Stimulated activated CD4-positive, alpha-beta T cell treated with anti-CD3 and anti-CD28 coated beads, Interleukin-15, amount 100 ng/mL, for 24 hours (primary cell): ENCODE results near the gene ZBTB32.

Experiments used
- DNase-seq: peaks from one replicate; pipeline ENCODE4 v3.0.0-alpha.2; 2020

ZBTB32 gene

DNA sequence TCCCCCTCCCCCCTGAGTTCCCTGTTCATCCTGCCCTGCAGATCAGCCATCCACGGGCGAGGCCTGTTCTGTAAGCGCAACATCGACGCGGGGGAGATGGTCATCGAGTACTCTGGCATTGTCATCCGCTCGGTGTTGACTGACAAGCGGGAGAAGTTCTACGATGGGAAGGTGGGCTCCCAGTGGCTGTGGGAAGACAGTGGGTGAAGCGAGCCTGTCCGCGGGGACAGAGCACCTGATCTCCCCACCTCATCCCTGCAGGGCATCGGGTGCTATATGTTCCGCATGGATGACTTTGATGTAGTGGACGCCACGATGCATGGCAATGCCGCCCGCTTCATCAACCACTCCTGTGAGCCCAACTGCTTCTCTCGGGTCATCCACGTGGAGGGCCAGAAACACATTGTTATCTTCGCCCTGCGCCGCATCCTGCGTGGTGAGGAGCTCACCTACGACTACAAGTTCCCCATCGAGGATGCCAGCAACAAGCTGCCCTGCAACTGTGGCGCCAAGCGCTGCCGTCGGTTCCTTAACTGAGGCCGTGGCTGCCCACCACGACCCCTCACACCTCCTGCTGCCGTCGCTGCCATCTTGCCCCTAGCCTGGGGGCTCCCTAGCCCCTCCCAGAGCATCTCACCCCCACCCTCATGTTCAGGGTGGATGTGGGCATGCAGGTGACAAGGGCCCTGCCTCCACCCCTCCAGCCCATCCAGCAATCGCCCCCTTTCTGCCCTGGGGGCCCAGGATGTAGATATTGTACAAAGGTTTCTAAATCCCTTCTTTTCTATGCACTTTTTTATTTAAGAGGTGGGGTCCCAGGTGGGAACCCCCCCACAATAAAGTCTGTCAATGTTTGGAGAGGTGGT, 33.9 kb downstream of the ZBTB32 start:
- no peak for DNase-seq

DNA sequence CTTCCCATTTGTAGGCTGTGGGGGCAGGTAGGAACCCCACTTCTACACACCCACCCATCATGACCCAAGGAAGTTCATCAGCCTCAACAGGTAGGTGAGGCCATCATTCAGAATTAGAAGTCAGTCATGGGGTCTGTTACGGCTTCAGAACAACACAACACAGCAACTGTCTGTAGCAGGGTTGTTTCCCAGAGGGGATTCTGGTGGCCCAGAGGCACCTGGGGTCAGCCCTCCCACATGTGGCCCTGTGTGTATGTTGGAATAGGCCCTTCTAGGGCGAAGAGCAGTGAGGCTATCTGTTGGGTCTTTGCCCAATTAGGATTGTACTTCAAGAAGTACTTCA, 34.5 kb downstream of the ZBTB32 start:
- DNase-seq: no peak

DNA sequence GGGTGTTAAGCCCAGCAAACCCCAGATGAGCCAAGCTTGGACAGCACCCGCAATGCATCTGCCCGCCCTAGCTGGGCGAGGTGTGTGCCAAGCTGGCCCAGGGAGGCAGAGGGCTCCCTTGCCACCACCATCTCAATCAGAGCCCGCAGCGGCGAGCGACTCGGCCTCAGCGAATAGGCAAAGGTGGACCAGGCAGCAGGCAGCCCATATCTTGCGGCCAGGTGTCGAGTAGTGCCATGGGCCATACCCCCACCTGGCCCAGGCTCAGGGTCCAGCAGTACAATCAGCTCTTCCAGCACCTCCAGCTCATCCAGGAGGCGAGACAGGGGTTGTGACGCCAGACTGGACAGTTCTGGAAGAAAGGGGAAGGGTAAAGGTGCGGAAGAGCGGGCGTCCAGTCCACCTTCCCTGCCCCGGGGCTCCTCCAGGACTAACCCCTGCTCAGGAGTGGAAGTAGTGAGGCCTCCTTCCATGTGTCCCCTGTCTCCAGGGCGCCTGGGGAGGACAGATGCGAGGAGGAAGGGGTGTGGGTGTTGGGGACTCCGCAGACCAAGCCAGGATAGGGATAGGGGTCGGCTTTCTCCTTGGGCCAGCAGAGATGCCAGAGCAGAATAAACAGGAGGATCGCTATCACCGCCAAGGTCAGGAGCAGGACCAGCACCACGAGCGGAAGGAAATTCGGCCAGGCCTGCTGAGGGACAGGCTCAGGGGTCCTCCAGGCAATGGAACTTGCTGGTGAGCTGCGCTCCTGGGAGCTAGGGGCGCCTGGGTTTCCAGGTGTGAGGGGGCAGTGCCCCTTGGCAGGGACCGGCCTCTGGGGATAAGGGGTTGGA, 35.1 kb downstream of the ZBTB32 start:
- DNase-seq: no peak

DNA sequence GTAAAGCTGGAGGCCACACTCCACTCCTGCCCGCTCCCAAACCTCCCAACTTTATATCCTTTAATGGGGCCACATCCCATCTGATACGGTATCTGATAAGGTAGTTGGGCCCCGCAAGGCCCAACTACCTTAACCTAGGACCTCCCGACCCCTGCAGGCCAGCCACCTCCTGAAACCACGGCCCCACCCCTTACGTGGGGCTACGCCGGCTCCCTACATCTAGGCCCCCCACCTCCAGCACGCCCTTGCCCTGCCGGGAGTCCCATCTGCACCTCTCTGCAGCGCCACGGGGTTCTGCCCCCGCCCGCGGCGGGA, 35.7 kb downstream of the ZBTB32 start:
- DNase-seq: no peak

DNA sequence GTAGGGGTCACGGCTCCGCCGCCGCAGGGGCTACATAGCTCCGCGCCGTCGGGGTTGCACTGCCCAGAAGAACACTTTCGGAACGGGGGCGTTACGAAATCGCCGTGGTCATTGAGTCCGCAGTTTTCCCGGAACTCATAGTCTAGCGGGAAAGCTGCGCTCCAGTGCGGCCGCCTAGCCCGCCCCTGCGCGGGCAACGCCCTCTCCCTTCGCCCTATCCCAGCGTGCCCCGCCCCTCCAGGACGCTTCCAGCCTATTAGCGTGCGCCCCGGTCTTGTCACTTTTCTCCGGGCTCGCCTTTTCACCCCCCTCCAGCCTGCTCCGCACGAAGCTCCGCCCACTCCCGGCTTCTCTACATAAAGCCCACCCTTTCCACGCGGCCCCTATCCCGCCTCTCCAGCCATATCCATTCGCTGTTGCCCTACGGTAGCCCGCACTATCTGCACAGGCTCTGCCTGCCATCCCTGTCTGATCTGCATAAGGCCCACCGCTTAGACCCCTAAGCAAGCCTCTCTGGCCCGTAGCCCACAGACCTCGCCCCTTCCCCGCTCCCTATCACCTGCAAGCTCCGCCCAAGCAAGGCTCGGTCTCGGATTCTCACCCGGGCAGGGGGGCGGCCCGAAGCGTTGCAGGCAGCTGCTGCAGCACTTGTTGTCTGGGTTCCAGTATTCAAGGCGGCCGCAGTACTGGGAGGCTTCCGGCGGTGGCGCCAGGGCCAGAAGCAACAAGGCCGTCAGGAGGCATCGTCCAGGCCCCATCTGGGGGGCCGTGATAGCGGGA, 36.3 kb downstream of the ZBTB32 start:
- peak; percentile 99 for DNase-seq

DNA sequence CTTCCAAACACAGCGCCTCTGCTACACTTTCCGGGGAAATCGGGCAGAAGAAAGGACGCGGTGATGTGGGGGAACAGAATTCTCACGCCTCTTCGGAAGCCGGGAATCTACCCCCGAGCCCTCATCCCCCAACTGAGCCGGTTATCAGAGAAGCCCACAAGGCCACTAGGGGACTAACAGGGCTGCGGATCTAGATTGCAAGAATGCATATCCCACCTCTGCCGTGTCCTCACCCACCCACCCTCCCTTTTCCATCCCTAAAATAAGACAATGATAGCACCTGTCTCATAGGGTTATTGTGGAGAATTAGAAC, 36.8 kb downstream of the ZBTB32 start:
- no peak for DNase-seq

DNA sequence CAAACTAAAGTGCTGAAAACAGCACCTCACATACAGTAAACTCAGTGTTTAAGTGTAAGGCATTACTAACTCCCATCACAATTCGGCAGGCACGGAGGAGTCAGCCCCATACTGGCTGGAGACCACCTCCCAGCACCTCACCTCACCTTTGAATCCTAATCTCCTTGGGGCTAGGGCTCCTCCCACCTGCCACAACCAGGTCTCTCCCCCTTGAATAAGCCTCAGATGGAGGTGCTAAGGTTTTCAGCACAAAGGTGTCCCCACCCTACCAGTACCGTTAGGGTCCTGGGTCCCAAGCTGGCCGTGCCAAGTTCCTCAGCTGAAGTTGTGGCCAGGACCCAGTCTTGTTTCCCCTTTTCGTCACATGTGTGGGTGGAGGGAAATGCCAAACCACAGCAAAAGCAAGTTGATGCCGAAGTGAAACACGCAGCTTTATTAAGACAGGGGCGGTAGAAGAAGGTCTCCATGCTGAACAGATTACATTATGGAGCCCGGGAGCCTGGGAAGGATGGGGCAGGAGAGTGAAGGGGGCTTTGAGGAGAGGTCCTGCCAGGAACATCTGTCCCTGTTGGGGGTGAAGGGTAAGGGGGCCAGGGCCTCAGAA, 37.9 kb downstream of the ZBTB32 start, which contains the start of gene IGFLR1:
TSS of gene IGFLR1 (minus strand) at position 332 of the 604 bp plus-strand sequence. CDS start 1,272 bp downstream, outside the sequence.
- peak; percentile 82 for DNase-seq

DNA sequence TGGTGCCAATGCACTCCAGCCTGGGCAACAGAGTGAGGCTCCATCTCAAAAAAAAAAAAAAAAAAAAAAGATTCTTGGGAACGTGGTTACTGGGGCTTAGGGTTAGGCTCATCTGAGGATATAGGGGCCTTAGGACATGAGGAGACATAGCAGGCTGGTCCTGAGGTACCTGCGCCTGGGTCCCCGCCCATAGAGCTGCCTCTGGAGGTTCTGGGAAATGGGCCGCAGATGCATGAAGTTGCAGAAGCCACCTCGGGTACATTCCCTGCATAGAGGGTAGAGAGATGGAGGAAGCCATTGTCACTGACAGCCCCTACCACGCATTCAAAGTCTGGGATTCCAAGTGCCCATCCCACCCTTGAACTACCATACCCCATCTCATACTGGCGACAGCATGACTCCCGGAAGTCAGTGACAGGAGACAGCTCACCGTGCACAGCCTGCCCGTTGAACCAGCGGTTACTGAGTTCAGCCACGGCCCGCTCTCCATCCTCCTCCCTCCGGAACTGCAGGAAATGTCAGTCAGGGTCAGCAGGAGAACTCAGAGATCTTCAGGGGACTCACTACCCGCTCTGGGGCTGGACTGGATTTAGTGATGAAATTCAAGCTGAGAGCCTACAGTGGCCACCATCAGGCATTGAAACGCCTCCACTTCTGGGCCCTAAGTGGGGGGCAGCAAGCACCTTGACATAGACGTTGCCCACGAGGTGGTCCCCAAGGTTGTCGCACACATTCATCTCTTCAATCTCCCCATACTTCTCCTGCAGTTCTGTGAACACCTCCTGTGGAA, 39.5 kb downstream of the ZBTB32 start:
- no peak for DNase-seq

DNA sequence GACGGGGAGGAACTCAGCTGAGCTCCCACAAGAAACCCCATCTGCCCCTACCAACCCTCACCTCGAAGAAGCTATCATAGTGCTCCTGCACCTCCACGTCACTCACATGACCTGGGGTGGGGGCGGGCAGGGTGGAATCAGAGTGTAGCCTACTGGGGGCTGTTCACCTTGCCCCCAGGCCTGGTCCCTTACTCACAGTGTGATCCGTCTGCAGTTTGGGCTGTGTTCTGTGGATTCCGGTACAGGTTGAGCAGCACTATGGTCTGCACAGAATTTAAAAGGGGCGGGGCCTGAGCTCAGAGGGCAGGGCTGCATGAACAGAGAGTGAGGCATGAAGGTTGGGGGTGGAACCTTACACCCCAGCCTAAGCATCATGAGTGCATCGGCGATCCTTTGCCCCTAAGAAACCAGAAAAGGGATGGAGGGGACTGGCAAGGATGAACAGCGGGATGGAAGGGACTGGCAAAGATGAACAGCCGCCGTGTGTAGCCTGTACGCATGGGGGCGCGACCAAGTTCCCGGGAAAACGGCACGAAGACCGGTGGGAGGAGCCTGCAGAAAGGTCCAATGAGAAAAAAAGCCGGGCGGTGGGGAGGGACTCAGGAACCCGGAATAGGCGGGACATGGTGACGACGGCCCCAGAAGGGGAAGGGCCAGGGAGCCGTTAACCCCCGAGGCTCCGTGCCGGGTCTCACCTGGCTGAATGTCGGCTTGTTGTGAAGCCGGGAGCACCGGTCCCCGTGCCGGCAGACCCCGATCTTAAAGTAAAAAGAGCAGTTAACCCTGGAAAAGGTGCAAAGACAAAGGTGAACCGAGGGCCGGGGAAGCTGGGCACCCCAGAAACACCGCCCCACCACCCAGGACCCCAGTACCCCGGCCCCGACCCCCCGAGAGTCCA, 40.3 kb downstream of the ZBTB32 start:
- peak; percentile 96 for DNase-seq

DNA sequence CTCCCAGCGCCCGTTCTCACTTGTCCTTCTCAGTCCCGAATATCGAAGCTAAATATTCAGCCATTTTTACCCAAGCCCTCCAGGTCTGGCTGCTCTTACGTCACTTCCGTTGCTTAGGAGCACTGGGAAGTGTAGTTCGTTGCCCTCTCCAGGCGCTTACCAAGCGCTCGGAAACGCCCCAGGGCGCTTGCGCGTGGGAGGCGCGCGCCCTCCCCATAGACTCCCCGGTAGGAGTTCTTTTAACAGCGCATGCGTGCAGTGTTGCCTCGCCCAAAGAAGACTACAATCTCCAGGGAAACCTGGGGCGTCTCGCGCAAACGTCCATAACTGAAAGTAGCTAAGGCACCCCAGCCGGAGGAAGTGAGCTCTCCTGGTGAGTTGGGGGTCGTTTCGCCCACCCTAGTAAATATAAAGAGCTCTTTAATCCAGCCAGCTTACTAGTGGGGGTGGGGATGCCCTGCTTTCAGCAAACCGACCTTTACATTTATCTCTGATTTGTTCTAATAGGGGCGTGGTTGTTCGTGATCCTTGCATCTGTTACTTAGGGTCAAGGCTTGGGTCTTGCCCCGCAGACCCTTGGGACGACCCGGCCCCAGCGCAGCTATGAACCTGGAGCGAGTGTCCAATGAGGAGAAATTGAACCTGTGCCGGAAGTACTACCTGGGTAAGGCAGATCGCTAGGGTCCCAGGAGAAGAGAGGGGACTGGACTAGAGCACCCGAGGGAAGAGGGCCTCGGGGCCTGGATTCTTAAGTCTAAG, 41.1 kb downstream of the ZBTB32 start, which contains the start of the genes PSENEN and U2AF1L4:
TSS of gene PSENEN (plus strand) at position 324 of the 759 bp plus-strand sequence. CDS start at position 604, 280 bp downstream.
TSS of gene U2AF1L4 (minus strand) at position 91 of the 759 bp plus-strand sequence. CDS start at position 64, 27 bp downstream.
- DNase-seq: peak; percentile 95

DNA sequence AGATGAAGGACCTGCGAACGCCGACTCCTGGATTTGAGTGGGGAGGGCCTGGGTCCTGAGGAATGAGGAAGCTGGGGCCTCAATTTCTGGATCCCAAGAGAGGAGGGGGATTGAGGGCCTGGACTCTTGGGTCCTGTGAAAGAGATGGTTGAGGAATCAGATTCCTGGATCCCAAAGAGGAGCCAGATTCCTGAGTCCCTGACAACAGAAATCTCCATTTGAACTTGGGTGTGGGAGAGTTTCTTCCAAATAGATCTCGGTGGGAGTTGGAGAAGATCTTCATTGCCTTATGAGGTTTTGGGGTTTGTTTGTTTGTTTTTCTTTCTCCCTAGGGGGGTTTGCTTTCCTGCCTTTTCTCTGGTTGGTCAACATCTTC, 41.7 kb downstream of the ZBTB32 start:
- DNase-seq: no peak

DNA sequence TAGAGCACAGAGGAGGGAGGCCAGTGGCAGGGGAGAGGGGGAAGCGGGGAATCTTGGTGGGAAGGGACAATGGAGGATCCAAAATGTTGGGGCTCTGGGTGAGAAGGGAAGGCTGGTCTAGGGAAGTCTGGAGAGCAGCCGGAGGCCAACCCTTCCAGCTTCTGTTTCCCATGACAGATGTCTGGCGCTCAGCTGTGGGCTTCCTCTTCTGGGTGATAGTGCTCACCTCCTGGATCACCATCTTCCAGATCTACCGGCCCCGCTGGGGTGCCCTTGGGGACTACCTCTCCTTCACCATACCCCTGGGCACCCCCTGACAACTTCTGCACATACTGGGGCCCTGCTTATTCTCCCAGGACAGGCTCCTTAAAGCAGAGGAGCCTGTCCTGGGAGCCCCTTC, 42.2 kb downstream of the ZBTB32 start:
- DNase-seq: no peak

DNA sequence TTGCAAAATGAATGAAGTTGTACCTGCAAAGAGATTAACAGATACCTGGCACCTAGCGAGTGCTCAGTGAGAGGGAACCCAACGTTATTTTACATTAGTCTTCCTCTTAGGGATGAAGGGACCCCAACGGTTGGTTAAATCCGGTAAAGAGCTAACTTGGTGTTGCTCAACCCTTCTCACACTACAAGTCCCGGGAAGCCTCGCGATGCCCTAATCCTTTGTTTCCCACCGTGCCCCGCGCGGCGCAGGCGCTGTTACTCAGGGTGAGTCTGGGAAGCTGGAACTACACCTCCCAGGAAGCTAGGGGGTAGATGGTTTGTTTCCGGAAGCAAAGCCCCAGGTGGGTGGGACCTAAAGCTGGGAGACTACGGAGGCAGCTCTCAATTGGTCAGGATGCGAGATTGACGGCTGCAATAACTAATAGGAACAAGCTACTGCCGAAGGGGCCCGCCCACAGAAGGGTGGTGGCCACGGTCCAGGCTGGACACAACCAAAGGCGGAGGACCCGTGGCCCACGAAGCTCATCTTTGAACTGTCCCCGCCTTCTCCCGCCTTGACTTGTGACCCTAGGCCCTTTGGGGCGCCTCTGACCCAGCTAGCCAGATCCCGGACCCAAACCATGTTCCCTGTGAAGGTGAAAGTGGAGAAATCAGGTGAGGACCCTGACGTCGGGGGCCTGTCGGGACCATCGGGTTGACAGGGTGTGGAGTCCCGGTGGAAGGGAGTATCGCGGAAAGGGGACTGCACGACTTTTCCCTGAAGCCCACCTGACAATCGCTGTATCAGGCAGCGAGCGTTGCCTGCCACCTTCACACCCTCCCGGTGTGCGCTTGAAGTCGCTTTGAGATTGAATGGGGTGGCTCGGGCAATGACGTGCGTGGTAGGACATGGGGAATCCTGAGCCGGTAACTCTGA, 44.0 kb downstream of the ZBTB32 start, which contains the start of gene LIN37:
TSS of gene LIN37 (plus strand) at position 471 of the 915 bp plus-strand sequence. CDS start at position 620, 149 bp downstream.
- peak; percentile 98 for DNase-seq

DNA sequence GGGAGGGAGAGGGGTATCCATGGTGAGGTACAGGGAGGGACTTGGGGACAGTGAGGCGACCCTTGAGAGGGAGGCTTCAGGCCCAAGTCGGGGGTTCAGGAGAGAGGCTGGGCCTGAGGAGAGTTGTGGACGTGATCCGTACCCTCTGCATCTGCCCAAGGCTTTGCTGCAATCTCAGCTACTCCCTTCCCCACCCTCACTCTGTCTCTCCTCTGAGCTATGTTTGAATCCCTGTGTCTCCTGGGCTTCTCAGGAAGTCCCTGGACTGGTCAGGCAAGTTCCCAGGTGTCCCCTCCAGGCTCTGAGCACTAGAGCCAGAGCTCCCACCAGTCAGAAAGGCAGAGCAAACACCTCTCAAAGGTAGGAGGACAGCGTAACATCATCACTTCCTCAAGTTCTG, 45.8 kb downstream of the ZBTB32 start:
- no peak for DNase-seq

DNA sequence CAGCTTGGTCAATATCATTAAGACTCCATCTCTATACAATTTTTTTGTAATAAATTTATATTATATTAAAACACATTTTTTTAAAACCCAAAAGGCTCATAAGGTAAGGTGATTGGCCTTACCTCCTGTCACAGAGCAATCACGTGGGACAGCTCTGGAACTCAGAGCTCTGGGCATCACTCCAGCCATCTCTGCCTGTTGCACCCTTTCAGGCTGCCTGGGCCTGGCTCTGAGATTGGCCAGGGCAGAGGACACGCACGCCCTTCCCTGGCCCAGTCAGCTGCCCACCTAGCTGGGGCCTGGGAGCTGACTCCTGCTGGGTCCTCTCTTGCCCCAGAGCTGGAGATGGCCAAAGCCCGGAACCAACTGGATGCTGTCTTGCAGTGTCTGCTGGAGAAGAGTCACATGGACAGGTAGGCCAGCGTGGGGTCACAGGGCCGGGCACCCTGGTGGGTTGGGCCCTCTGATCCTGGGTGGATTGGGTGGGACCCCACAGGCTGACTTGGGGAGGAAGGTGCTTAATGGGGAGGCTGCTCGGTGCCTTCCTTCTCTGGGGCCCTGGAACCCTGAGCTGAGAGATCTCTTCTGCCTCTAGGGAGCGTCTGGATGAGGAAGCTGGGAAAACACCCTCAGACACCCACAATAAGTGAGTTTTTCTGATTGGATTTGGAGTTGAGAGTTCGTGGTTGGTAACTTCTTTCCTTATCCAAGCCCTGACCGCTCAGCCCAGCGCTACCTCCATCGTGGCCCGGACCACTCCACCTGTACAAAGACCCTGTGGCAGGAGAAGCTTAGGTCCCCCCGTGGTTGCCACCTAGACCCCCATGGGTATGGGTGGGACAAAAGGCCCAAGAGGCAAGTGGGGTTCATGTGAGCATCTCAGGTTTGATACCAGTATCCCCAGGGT, 47.7 kb downstream of the ZBTB32 start:
- no peak for DNase-seq

DNA sequence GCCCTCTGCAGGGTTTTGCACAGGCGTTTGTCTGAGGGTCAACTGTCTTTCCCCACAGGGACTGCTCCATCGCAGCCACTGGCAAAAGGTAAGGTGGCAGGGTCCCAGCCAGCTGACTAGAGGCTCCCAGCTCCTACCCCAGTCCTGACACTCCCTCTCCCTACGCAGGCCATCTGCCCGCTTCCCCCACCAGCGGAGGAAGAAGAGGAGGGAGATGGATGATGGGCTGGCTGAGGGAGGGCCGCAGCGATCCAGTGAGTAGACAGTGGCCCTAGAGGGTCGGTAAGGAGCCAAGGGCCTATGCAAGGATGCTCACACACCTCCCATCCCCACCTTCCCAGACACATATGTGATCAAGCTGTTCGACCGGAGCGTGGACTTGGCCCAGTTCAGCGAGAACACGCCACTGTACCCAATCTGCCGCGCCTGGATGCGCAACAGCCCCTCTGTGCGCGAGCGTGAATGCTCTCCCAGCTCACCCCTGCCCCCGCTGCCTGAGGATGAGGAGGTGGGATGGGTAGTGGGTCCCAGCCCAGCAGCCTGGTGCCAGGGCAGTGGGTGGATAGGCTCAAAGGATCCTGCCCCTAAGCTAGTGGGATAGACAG, 48.5 kb downstream of the ZBTB32 start:
- DNase-seq: no peak

DNA sequence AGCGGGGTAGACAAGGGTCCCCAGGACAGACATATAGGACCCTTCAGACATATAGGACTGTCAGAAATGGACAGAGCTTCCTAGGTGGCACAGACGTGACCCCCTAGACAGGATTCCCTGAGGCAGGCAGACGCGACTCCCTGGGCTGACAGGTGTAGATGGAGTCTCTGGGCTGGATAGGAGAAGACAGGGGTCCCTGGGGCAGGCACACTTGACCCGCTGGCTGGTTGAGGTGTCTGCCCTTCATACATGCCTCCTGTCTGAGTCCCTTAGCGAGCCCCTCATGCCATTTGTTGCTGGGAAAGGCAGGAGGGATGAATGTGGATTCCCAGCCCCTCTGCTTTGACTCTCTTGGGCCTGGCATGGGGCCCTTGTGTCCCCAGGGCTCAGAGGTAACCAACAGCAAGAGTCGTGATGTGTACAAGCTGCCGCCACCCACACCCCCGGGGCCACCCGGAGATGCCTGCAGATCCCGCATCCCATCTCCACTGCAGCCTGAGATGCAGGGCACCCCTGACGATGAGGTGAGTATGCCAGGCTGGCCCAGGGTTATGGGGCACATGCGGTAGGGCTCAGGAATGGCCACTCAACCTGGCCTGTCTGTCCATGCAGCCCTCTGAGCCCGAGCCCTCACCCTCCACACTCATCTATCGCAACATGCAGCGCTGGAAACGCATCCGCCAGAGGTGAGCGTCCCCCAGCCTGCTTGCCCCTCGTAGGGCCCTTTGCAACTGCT, 49.4 kb downstream of the ZBTB32 start:
- no peak for DNase-seq
